ENCODE results near the gene MLLT10. TPM values are rescaled to one million over a fixed set of nuclear protein-coding genes. Genes with fewer than 3 reads are reported as not detected.

The MLLT10 gene
- total RNA-seq, 1 donor: 36.1 TPM

DNA sequence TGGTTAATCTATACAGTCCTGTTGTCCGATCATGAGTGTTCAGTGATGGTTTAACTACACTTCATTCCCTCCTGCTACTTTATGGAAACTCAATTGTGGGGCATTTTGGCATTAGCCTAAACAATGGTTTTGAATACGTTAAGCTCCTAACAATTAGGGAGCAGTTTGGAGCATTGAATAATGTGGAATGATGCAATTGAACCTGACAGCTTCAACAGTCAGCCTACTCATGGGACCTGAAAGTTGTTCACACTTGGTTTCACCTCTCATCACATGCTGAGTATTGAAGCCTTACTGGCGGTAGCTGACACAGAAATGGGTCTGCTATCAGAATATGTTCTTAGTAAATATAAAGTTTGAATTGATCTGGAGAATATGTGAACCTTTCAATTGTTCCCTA is 186.1 kb downstream of the MLLT10 start:
- TF ChIP-seq, protein P1, sequence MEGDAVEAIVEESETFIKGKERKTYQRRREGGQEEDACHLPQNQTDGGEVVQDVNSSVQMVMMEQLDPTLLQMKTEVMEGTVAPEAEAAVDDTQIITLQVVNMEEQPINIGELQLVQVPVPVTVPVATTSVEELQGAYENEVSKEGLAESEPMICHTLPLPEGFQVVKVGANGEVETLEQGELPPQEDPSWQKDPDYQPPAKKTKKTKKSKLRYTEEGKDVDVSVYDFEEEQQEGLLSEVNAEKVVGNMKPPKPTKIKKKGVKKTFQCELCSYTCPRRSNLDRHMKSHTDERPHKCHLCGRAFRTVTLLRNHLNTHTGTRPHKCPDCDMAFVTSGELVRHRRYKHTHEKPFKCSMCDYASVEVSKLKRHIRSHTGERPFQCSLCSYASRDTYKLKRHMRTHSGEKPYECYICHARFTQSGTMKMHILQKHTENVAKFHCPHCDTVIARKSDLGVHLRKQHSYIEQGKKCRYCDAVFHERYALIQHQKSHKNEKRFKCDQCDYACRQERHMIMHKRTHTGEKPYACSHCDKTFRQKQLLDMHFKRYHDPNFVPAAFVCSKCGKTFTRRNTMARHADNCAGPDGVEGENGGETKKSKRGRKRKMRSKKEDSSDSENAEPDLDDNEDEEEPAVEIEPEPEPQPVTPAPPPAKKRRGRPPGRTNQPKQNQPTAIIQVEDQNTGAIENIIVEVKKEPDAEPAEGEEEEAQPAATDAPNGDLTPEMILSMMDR (IDR thresholded peaks at IDR 0.05; ENCODE audit: insufficient read depth, low read length): no peak
- no peak for DNase-seq (ENCODE audit: low read depth)
- no peak overlapping the region for H3K4me3 ChIP-seq (ENCODE audit: low read depth, low read length)

DNA sequence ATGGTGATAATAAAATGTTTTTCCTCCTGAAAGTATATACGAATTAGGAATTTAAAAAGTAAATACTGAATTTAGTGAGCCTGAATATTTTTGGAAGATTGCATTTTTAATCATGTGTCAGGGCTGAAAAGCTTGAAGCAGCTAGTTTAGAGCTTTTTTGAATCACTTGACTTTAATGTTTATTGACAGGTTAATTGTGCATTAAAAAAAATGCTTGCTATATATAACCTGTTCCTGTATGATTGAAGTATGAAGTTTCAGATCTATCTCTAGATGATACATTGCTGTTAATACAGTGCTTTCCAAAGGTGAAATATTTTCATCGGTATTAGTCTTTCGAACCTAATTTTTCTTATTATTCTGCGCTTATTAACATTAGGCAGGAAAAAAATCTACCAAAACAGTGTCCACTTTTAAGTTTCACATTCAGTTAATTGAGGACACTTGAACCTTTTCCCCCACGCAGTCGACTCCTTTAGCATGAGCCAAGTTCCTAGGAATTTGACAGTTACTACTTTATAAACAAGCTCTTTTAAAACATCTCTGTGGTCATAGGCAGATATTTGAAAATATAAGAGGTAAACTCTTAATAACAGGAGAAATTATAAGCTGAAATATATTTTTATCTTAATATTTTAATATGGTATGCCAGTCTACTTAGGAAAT is 187.1 kb downstream of the MLLT10 start:
- no peak for DNase-seq (ENCODE audit: low read depth)
- H3K4me3 ChIP-seq (ENCODE audit: low read depth, low read length): no peak overlapping the region
- TF ChIP-seq, protein P1 (IDR thresholded peaks at IDR 0.05; ENCODE audit: insufficient read depth, low read length): no peak

DNA sequence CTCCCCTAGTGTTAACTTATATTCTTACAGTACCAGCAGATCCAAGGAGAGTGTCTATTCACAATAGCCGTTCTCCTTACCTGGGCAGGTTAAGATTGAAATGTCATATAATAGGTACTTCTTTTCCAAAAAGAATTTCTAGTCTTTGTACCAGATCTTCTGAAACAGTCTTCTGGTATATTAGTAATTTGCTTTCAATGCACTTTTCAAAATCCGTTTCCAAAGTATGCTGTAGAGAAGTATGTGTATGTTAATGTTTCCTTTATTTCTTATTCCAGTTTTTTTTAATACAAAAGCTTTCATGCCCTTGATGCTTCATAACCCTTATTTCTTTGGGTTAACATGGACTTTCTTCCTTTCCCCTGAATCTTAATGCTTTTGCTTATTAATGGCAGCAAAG is 188.2 kb downstream of the MLLT10 start:
- TF ChIP-seq, protein P1 (IDR thresholded peaks at IDR 0.05; ENCODE audit: insufficient read depth, low read length): no peak
- no peak overlapping the region for H3K4me3 ChIP-seq (ENCODE audit: low read depth, low read length)
- DNase-seq (ENCODE audit: low read depth): no peak

DNA sequence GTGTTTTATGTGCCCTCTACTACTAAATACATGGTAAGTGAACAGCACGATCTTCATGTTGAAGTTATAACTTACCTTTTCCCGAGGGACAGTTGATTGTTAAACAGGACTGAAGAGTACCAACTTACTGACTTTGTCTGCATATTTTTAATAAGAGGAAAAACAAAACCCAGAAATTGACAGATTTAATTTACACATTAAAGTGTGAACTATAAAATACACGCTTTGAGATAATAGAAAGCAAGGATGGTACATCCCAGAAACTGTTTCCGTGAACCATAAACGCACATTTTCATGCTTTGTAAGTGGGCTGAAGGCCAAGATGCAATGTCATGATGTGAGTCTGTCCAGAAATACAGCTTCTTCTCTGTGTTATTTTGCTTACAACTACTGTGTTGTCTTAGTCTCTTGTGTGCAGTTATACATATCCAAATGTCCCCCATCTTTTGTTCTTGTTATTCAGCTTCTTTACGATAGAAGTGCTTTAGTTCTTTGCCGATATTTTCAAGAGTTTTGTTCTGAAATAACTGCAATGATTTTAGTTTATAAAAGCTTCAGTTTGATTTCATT is 190.1 kb downstream of the MLLT10 start:
- no peak overlapping the region for H3K4me3 ChIP-seq (ENCODE audit: low read depth, low read length)
- DNase-seq (ENCODE audit: low read depth): no peak
- TF ChIP-seq, protein P1 (IDR thresholded peaks at IDR 0.05; ENCODE audit: insufficient read depth, low read length): no peak

DNA sequence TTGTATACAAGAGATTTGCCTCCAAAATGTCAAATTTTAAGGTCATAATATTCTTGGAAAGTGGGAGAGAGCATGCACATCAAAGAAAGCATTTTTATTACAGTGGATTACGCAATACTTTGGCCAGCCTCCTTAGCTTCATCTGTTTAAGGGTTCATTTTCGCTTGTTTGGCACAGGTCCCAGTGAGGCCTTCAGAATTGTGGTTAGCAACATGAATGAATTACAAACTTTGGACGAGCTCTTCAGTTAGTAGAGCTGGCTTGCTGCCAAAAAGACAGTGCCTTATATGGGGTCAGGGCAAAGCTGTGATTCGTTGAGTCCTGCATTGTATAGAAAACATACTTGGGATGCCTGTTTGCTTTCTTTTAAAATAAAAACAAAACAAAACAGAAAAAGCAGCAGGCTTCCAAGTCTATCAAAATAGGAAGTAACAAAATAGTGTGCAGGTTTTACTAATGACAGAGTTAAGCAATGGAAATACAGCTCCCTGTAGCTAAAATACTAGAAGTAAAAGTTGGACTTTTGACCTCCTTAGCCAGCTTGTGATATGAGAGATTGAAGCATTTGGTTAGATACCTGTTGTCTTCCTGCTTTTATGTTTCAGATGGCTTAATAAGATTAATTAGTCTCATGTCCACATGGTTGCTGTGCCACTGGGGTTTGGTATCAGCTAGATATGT is 190.8 kb downstream of the MLLT10 start:
- DNase-seq (ENCODE audit: low read depth): peak; percentile 100
- TF ChIP-seq, protein P1 (IDR thresholded peaks at IDR 0.05; ENCODE audit: insufficient read depth, low read length): no peak
- H3K4me3 ChIP-seq (ENCODE audit: low read depth, low read length): no peak overlapping the region

DNA sequence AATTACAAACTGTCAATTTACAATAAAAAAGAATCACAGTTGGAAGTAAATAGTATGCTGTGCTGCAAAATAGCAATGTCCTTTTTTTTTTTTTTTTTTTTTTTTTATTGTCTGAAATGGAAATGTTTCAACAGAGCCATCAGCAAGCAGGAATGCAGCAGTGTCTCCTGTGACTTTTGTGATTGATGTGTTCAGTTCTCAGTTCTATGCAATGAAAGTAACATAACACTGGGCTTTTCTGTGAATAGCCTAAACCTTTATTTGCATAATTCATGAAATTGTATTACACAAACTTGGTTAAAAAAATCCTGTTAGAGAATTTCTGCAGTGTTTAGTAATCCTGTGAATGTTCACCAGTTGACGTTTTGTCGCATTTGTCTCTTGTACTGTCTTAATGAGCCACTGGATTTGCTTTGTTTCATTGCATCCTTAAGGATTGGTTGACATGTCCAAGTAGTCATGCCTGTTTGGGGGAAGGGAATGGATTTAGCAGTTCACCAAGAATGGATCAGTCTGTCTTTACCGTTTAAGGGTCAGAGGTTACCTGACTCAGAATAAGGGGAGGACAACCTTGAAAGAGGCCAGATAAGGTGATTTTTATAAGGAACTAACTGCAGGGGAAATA is 192.7 kb downstream of the MLLT10 start:
- DNase-seq (ENCODE audit: low read depth): no peak
- H3K4me3 ChIP-seq (ENCODE audit: low read depth, low read length): no peak overlapping the region
- TF ChIP-seq, protein P1 (IDR thresholded peaks at IDR 0.05; ENCODE audit: insufficient read depth, low read length): no peak
